HL-60/S4 treated with retinoic acid at 250 ng/mL for 4 days and 3 days (cell line): ENCODE results near the gene TAF3.
"Not testable (repeated sequence)": the region's sequence is repeated elsewhere in the genome, so short reads cannot be mapped to it uniquely, and the experiment has no call there.

Source experiments
- in situ Hi-C: fragments of 300-500 bp; cut with MboI; formaldehyde crosslinking; loops from 2 replicates; pipeline ENCODE4 v1.7.0; 2022; ENCODE audit warnings: low sequenced_read_pairs

TAF3 gene

DNA sequence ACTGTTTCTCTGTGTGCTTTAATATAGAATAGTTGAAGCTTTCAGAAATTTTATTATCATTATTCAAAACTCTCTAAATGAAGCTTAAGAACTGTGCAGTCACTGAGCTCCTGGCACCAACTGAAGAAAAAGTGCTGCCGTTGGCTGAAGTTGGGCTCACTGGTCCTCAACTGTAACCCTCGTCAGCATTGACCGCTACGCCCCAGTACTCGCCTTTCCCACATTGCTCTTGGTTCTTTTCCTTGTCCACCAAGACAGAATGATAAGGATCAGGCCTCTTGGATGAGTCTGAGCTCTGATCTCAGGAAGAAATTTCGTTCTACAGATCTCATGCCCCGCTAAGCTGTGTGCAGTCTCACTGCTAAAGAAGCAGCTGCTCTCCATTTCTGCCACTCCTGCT lies 7.9 kb upstream of the TAF3 start:
- in situ Hi-C loops: no loop called here

DNA sequence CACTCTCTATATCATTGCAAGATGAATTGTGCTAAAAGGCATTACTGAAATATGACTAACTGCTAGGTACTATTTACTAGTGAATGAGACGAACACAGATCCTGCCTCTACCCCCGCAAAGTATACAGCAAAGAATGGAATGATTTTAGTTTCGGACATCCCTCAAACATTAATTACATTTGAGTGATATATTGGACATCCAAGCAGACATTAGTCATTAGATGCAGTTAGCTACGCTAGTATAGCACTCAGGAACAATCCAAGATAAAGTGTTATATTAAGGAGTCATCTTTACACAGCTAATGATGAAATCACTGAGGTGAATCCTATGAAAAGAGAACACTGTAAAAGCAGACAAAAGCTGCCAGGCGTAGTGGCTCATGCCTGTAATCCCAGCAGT lies 7.3 kb upstream of the TAF3 start:
- in situ Hi-C loops: no loop called here

DNA sequence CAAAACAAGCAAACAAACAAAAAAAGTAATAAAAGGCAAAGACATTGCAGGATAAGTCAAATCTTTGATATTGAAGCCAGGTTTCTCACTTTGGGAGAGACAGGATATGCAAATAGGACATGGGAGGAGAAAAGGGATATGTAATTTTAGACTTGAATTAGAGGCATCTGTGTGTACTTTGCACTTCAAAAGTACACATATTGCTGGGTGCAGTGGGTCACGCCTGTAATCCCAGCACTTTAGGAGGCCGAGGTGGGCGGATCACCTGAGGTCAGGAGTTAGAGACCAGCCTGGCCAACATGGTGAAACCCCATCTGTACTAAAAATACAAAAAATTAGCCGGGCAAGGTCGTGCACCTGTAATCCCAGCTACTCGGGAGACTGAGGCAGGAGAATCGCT lies 6.6 kb upstream of the TAF3 start:
- in situ Hi-C loops: not testable (repeated sequence)

DNA sequence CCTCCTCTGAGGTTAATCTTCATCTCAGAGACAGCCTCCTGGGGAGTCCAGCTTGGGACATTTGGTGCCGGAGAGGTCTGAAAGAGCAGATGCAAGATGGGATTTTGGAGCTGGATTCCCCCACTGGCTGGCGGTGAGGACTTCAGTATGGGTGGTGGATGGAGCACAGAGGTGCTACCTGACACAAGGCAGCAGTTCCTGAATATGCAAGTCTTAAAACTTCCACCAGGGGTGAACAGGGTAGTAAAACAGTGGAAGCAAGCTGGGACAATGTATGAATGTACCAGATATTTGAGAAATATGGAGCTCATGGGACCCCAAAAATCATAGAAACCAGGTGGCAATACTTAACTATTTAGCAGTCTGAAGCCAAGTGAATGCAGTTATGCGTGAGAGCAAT lies 4.8 kb upstream of the TAF3 start:
- in situ Hi-C loops: no loop called here

DNA sequence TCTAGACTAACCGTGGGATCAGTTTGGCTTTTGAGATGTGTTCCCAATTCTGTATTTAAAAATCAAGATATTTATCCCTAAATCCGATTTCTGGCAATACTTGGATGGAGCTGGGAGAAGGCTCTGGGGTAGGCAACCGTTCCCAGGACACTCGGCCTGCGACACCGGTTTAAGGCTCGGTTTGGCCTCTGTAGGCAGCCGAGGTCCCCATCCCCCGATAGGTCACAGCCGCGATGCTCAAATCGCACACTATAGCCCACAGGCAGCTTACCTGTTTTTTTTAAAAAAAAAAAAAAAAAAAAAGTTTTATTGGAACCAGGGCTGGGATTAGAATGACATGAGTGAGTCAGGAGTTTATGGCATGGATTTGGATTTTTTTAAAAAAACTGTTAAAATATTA lies 729 bp upstream of the TAF3 start:
- in situ Hi-C loops: no loop called here

DNA sequence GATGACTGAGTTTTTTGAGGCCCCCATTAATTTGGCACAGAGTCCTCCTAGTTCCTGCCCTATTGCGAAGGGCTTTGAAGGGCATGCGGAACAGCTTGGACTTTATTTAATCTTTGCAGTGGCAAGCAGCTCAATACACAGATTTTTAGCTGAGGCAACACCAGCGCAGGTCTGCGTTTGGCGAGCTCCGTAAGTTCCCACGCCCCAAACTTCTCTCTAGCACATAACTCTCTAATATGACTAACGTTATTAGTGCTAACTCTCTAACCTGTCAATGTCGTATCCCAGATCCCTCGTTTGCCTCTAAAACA lies 366 bp upstream of the TAF3 start:
- in situ Hi-C loops: no loop called here

DNA sequence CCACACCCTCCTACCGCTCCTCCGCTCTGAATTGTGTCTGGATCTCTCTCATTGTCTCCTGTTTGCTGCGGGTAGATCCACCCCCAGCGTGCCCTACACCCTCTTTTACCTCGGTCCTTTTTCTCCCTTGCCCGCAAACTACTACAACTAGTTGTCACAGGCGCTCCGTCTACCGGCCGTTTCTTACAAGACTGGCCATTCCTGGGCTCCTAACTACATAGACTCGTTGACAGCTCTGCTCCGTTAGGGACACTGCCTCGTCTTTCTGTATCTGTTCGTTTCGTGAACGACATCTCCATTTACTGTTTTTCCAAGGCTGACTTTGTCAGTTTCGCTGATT lies 786 bp downstream of the TAF3 start:
- in situ Hi-C loops: no loop called here

DNA sequence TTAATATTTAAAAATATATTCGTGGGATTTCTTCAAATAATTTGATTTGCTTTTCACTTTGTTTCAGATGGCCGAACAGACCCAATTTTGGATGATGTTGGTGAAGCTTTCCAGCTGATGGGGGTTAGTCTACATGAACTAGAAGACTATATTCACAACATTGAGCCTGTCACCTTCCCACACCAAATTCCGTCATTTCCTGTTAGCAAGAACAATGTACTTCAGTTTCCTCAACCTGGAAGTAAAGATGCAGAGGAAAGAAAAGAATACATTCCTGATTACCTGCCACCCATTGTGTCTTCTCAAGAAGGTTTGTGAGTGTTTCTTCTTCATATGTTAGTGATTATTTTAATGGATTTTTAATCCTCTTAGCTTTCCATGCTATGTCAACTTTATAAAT lies 5.9 kb downstream of the TAF3 start:
- in situ Hi-C loops: no loop called here

DNA sequence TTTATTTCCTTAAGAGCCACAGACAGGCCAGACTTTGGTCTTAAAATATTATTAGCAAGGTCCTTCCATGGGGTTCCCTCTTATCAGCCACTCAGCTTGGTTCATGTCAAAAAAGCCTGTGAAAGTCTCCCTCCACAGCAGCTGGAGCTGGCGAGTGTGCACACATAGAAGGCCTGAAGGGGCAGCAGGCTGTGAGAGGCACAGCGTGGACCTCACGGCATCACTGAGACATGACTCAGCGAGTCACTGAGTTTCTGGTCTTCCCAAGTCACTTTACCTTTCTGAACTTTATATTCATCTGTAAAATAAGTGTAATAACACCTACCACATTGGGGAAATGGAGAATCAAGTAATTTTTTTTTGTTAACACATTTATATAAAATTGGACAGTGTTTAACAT lies 8.7 kb downstream of the TAF3 start:
- in situ Hi-C loops: no loop called here

DNA sequence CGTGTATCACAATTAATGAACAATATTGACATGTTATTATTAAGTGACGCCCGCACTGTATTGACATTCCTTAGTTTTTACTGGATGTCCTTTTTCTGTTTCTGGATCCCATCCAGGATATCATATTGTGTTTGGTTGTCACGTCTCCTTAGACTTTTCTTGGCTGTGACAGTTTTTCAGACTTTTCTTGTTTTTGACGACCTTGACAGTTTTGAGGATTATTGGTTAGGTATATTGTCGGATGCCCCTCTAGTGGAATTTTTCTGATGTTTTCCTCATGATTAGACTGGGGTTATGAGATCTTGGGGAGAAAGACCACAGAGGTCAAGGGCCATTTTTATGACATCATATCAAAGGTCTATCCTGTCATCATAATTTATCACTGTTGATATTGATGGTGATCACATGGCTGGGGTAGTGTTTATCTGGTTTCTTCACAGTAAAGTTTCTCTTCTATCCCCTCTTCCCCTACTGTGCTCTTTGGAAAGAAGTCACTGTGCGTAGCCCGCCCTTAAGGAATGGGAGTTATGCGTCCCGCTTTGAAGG lies 11.1 kb downstream of the TAF3 start:
- in situ Hi-C loops: no loop called here

DNA sequence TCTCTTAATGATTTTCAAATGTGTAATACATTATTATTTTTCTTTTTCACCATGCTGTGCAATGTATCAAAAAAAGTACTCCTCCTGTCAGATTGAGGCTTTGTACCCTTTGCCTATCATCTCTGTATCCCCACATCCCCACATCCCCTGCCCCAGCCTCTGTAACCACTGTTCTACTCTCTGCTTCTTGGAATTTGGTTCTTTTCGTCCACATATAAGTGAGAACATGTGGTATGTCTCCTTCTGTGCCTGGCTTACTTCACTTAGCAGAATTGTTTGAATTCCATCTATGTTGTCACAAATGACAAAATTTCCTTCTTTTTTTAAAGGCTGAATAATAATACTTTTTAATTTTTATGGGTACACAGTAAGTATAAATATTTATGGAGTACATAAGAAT lies 13.8 kb downstream of the TAF3 start:
- in situ Hi-C loops: no loop called here

DNA sequence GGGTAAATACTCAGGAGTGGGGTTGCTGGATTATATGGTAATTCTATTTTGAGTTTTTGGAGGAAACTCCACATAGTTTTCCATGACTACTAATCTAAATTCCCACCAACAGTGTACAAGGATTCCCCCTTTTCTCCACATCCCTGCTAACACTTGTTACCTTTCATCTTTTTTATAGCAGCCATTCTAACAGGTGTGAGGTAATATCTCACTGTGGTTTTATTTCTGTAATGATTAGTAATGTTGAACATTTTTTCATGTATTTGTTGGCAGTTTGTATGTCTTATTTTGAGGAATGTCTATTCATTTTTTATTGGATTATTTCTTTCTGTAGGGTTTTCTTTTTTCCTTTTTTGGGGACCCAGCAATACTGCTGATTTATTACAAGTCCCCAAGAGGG lies 14.9 kb downstream of the TAF3 start:
- in situ Hi-C loops: no loop called here

DNA sequence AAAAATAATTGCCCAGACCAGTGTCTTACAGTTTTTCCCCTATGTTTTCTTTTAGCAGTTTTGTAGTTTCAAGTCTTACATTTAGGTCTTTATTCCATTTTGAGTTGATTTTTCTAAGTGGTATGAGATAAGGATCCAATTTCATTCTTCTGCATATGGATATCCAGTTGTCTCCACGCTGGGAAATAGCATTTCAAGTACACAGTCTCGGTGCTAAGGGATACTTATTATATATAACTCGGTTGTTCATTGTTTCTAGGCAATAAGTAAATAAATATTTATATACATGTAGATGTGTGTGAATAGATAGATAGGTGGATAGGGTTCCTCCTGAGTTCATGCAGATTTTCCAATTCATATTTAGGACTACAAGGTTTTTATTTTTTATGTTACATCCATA lies 16.0 kb downstream of the TAF3 start:
- in situ Hi-C loops: no loop called here

DNA sequence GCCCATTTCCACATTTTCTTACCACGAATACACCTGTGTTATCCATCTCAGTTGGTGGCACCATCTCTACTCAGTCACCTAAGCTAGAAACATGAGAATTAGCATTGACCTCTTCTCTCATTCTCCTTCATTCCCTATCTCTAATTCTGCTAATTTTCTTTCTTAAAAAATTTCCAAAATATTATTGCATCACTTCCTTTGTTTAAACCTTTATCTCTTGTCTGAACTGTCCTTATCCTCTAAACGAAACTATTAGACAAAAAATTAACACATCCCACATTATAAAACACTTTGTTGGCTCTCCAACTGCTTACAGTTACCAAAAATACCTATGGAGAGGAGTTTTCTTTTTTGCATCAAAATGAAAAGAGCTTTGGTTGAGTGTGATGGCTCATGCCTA lies 18.3 kb downstream of the TAF3 start:
- in situ Hi-C loops: no loop called here

DNA sequence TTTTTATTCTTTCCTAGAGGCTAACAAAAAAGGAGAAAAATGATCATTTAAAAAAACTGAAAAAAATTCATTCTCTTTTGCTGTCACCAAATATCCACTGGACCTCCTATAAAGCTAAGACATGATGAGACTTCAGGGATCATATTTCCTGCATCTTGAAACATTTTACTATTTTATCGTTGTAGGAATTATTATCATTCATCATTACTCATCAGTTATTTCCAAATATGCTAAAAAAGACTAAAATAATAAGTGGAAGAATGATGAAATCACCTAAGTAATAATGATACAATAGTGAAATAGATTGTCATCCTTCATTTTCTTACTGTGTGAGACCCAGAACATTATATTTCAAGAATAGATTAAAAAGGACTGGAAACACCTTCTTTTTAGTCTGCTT lies 28.3 kb downstream of the TAF3 start:
- in situ Hi-C loops: no loop called here

DNA sequence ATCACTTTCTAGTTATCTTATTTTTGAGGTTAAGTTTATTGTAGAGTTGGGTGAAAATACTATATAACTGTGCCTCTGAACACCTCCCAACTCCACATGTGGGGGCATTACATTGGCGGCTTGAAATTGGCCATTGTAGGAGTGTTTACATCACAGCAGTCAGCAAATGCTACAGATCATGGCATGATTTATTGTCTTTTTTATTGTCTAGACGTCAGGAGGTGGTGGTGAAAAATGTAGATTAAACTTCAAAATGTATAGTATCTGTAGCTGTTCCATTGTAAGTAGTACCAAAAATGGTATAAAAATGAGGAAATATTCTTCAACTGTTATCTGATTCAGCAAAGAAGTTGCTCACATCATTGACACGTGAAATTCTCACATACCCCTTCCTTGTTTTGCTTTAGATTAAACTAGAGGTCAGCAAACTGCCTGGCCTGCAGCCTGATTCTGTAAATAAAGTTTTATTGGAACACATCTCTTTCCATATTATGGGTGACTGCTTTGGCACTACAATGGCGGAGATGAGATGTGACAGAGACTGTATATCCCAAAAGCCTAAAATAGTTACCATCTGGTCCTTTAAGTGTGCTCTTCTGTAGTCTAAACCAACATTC lies 35.0 kb downstream of the TAF3 start:
- in situ Hi-C loops: loop anchor here (25.0 kb wide), 1 partner anchor 1359 kb away; no protein-coding TSS in a partner anchor

DNA sequence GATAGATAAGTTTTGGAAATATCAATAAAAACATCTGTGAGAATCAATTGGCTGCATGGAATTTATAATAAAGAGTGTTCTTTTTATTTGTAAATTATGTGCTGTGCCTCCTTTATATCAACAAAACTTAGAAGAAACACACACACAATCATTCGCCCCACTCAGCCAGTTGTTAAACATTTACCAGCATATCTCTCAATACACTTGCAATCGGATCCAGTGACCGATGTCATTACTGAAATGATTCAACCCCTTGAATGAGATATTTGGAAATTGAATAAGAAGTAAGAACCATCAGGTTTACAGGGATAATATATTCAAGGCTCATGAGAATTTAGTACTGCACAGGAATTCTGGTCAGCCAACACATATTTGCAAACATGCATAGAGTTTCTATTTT lies 35.6 kb downstream of the TAF3 start:
- in situ Hi-C loops: loop anchor here (25.0 kb wide), 1 partner anchor 1358 kb away; no protein-coding TSS in a partner anchor

DNA sequence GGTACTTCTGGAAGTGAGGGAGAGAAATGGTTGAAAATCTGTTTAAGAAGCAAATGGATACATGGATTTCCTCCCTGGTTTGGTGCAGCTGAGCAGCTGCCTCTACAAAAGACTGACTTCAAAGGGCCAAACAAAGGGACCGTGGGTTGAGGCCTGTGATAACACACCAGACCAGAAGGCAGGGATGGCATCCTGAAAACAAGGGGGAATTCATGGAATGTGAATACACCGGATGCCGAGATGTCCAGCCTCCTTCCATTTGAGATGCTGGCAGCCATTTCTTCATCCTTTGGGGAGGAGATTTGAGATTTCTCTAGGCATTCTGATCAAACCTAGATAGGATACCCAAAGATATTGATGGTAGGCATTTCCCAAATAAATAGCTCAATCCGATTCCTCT lies 36.9 kb downstream of the TAF3 start:
- in situ Hi-C loops: loop anchor here (25.0 kb wide), 1 partner anchor 1357 kb away; no protein-coding TSS in a partner anchor

DNA sequence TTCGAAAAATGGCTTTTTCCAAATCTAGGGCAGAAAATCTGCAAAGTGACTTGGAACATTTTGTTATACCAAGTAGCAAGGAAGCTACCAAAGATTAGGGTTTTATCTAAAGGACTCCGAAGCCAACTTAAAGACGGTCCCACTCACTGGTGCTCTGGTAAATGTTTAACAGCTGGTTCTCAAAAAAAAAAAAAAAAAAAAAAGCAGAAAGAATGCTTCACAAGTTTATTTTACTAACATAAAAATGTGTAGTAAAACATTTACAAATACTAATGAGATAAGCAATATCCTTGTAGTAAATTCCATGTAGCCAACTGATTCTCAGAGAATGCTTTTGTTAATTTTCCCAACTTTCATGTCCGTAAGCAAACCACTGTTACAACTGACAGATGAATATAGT lies 38.4 kb downstream of the TAF3 start:
- in situ Hi-C loops: loop anchor here (25.0 kb wide), 1 partner anchor 1356 kb away; no protein-coding TSS in a partner anchor

DNA sequence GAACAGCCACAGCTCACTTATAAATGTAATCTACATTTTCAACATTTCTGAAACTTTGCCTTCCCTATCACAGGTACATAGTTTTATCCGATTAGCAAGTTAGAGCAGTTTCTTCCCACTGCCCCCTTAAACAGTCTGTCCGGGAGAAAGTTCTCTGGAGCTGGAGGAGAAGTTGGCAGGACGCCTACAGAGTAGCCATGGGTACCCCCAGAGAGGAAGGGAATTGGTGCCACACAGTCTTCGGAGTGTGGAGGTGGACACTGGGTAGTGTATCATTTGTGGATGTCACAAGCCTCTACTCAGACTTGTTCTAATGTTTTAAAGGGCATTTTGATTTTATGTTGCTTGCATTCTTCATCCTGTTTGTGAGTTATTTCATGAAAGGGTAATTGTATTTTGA lies 39.0 kb downstream of the TAF3 start:
- in situ Hi-C loops: loop anchor here (25.0 kb wide), 1 partner anchor 1355 kb away; no protein-coding TSS in a partner anchor

DNA sequence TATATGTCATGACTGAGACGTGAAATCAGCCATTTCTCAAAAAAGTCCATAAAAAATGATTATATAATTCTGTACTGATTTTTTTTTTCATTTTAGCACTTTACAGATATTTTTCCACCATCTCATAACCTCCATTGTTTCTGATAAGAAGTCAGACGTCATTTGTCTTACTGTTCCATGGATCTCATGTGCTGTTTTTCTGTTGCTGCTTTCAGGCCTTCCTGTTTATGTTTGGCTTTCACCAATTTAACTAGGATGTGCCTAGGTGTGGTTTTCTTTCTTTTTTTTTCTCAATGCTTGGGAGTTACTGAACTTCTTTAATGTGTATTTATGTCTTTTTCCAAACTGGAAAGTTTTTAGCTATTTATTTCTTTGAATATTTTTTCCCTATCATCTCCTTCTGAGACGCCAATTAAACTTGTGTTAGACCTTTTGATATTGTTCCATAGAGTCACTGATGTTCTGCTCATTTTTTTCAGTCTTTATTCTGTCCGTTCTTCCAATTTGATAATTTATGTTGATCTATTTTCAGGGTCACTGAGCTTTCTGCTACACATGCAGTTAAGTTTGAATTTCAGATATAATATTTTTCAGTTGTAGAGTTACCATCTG lies 43.3 kb downstream of the TAF3 start:
- in situ Hi-C loops: loop anchor here (25.0 kb wide), 1 partner anchor 1351 kb away; no protein-coding TSS in a partner anchor

DNA sequence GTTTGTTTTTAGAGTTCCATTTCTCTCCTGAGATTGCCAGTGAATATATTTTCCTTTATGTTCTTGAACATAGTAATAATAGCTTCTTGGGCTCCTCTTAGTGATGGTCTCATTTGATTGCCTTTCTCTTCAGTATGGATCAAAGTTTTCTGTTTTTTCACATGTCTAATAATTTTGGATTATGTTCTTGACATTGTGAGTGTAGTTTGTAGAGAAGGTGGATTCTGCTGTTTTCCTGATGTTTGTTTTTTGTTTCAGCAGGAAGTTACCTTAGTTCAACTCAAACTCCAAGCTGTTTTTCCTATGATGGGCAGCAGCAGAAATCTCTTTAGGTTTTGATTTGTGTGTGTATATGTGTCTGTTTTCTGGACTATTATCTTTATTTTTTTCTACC lies 43.8 kb downstream of the TAF3 start:
- in situ Hi-C loops: loop anchor here (25.0 kb wide), 1 partner anchor 1350 kb away; no protein-coding TSS in a partner anchor

DNA sequence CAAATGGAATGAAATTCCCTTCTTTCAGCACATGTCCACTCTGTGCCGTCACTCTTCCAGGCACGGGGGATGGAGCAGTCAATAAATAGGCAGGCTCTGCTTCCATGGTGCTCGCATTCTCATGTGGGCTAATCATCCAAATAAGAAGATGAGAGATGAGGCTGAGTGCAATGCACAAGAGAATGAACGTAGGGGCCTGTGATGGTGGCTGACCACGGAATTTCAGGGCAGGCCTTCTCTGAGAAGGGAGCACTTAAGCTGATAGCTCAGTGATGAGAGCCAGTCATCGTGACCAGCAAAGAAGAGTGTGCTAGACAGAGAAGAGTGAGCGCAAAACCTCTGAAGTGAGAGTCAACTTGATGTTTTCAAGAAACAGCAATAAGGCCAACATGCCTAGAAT lies 47.9 kb downstream of the TAF3 start:
- in situ Hi-C loops: loop anchor here (25.0 kb wide), 1 partner anchor 1346 kb away; no protein-coding TSS in a partner anchor
